Dermis microvascular lymphatic vessel endothelial cell (primary cell): ENCODE measurements around the gene HDAC9. TPM values are rescaled to one million over a fixed set of nuclear protein-coding genes. Genes with fewer than 3 reads are reported as not detected.
A peak's percentile ranks its signal among the peaks of the same experiment; 100 is the strongest.

Experiments
- DNase-seq, 2 donors: peaks; one replicate each; pipeline versions ENCODE4 v3.0.0 to v3.0.0-alpha.2; 2010; ENCODE audit warnings: low read depth in 2 of 2
- total RNA-seq: library from RNA; depleted of rRNA; stranded (reverse); fragments of >200 nt; gene quantifications from 2 replicates; pipeline ENCODE4 v1.2.1, GENCODE V29; 2014

The HDAC9 gene
- total RNA-seq, 1 donor from 2014 or later, result 5.3 TPM

GRCh38 chr7:18877874-18878273 is 382.3 kb downstream of the HDAC9 start:
- DNase-seq, result no peak

- DNase-seq, result no peak
Observed at GRCh38 chr7:18886832-18887231, 391.3 kb downstream of the HDAC9 start.

- peak; percentile 18 to 46 for DNase-seq
Observed at GRCh38 chr7:18889436-18889835, 393.9 kb downstream of the HDAC9 start.

DNA sequence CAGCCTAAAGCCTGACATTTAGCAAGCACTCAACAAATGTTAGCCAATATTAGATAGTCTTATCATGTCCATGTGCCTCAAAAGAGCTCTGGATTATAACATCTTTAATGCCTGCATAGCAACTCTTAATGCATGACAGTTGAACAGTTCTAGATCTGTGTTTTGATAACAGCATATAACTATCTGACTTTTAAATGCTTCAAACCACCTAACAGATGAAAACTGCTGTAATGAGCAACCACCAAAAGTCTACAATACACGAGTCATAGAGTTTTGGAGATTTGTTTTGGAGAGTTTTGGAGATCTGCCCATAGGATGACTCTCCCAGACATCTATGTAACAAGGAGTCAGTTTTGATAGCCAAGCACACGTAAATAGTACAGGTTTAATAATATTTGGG is 394.6 kb downstream of the HDAC9 start:
- DNase-seq, result peak in 1 of 2 donors; percentile 20

DNA sequence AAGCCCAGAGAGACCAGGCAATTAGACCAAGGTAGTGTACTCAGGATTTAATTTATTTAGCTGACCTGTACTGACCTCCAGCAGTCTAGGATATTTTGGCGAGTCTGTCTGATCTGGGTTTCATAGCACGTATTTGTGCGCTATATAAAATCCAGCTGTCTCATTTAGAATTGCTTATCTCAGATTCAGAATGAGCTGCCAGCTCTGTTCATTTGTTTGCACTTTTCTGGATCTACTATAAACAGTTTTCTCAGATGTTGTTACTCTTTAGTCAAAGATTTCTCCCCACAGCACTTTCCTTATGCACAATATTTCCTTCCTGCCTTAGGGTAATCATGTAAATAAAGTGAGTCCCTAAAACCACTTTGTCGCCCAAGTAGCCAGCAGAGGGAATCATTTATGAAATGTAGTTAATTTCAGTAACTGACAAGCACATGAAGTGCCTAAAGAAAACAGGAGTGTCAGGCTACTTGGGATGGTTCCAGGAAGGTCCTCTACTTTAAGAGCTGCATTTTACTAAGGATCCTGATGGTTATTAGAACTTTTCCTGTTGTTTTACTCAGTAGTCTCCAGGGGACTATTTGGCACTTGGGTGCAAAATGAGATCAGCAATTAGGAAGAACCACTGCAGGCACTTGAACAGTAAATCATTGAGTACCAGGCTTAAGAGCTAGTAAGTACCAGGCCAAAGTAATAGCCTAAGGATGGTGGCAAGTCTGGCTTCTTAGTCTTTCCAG is 395.5 kb downstream of the HDAC9 start:
- peak in 1 of 2 donors; percentile 25 for DNase-seq

DNA sequence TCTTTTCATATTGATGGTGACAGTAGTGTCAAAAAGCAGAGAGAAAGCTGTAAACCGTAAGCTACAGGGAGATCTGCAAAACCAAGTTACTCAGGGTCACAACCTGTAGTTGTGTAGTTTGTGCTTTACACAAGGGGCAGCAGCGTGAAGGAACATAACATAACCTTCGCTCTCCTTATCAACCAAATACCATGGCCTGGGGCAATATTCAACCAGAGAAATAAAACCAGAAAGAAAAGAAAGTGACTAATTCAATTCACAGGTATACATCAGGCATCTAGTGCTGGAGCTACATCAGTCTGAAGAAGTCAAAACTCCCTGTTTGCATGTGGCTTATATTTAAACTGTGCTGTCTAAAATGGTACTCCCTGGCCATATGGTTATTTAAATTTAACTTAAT is 397.6 kb downstream of the HDAC9 start:
- no peak for DNase-seq

GRCh38 chr7:18894155-18894554 is 398.6 kb downstream of the HDAC9 start:
- DNase-seq, result no peak

- peak in 1 of 2 donors; percentile 41 for DNase-seq
Observed at GRCh38 chr7:18895456-18895855, 399.9 kb downstream of the HDAC9 start.

- DNase-seq, result peak in 1 of 2 donors; percentile 30
Observed at GRCh38 chr7:18896343-18896975, 400.9 kb downstream of the HDAC9 start.

GRCh38 chr7:18900236-18900635 is 404.7 kb downstream of the HDAC9 start:
- DNase-seq, result no peak

GRCh38 chr7:18900803-18901202 is 405.3 kb downstream of the HDAC9 start:
- no peak for DNase-seq

DNA sequence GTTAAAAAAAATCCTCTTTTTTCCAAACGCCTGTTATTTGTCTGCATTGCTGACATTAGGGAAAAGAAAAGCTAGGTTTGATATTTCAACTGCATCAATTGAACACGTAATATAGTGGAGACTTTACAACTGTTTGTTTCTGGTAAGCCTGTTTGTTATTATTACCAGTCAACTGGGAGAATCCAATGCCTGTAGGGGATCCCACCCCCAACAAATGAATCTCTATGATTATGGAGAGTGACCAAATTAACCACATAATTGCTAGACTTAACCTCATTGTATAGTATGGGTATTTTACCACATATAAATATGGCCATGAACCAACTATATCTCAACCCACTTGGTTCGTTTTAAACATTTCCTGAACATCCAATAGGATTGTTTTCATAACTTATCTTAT is 405.8 kb downstream of the HDAC9 start:
- no peak for DNase-seq

DNA sequence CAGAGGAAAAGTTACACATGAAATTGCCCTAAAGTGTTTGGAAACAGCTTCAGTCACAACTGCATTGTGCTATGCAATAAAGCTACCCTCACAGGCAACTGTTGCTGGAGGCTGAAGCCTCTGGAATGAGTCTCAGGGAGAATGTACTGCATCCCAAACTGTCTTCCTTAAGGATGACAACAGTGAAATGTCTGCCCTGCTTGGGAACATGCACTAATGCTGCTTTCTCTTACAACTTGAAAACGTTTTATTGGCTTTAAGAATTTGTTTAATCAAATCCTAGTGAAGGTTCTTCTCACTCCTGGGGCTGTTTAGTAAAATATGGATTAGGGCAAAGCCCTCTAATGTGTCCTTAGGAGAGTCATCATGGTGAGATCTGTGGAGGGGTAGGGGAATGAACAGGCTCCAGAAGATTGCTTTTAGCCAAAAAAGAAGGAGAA is 406.5 kb downstream of the HDAC9 start:
- DNase-seq, result no peak

DNA sequence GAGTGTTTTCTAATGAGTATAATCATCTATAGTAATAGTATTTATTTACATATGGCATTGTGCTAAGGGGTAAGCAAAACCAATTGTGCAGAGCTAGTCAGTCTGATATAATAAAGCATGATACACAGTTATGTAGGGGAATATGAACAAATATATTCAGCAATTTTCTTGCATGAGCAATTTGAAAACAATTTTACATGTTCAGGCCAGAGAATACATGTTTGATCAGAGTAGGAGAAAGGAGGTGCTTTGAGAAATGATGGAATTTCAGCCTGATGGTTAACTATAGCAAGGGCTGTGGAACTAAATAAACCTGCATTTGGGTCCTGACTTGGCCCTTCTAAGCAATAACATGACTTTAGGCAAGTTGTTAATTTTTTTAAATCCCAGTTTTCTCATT is 407.3 kb downstream of the HDAC9 start:
- no peak for DNase-seq

- no peak for DNase-seq
Observed at GRCh38 chr7:18903695-18904094, 408.1 kb downstream of the HDAC9 start.

- DNase-seq, result no peak
Observed at GRCh38 chr7:18905316-18905943, 409.9 kb downstream of the HDAC9 start.

DNA sequence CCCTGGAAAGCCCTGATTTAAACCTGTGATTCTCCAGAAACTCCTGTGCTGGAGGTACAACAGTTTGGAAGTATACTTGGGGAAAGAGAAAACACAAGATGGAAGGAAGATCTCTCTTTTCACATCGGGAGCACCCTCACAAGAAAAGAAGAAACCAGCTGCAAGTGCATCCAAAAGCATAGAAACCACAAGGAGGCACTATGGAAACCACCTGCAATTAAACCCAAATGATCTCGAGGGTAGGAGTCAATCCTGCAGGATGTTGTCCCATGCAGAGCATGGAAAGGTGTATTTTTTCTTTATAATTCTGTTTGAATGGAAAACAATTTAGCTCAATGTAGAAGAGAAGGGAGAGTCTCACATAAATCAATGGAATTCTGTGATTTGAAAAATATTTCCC is 411.4 kb downstream of the HDAC9 start:
- DNase-seq, result no peak

DNA sequence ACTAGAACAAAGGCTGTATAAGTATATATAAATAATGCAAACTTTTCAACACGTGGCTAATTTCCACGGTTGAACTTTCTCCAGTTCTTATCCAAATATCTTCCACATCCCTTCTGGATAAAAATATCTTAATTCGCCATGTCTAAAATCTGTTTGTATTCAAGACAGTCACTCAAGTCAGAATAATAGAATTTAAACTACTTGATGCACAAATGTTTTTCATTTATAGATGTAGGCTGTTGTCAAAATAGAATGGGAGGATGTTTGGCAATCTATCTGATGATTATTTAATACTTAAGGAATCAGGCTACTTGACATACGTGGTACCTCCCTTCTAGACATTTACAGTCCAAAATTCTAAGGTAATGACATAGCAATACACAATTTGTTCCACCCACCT is 417.6 kb downstream of the HDAC9 start:
- no peak for DNase-seq

GRCh38 chr7:18916826-18917225 is 421.3 kb downstream of the HDAC9 start:
- DNase-seq, result no peak

GRCh38 chr7:18927134-18927533 is 431.6 kb downstream of the HDAC9 start:
- DNase-seq, result no peak

GRCh38 chr7:18936265-18936664 is 440.7 kb downstream of the HDAC9 start:
- DNase-seq, result no peak

DNA sequence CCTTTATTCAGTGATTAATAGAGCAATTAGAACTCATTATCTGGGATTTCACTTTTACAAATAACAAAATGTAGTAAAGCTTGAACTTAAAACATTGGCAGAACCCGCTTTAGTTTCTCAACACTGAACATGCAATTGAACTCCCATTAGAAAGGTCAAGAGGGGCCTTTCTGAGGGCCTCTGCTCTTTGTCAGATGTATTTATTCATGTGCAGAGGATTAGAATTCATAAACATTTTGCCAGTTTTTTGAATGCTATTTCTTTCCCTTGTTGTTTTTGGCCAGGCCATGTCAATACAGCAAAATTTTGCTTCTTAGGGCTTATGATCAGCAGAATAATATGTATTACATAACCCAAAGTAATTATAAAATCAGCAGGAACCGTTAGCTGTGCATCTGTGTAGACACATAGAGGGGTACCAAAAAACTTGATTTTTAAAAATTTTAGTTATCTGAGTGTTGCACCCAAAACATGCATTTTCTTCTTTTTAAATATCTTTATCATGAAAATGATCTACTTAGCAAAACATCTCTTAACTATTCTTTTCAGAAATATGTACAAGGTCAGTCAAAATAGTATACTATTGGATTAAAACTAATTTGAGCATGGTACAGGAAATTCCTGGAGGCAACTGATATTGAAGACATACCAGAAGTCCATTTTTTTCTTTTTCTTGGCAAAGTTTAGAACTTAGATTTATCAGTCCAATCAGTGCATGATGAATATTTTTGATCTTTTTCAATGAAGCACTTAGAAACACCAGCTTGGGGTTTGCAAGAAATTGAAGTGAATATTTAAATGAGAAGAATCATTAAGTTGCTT is 444.4 kb downstream of the HDAC9 start:
- peak in 1 of 2 donors; percentile 10 for DNase-seq
